ENCODE results near the gene LGALS7.
"Not testable (repeated sequence)": the region's sequence is repeated elsewhere in the genome, so short reads cannot be mapped to it uniquely, and the experiment has no call there.

LGALS7 gene

DNA sequence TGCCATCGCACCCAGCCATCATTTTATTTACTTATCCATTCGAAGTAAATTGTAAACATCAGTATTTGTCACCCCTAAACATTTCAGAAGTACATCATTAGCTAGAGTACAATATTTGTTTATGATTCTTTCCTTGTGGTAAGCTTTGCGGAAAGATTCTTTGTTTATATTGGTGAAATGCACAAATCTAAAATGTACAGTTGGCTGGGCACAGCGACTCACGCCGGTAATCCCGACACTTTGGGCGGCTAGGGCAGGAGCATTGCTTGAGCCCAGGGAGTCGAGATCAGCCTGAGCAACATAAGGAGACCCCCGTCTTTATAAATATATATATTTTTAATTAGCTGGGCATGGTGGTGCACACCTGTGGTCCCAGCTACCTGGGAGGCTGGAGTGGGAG is 25.8 kb upstream of the LGALS7 start:
- no peak for DNase-seq (ENCODE audit: low spot score)

GRCh38 chr19:38797781-38798180 is 24.5 kb upstream of the LGALS7 start:
- DNase-seq (ENCODE audit: low spot score): not testable (repeated sequence)

DNA sequence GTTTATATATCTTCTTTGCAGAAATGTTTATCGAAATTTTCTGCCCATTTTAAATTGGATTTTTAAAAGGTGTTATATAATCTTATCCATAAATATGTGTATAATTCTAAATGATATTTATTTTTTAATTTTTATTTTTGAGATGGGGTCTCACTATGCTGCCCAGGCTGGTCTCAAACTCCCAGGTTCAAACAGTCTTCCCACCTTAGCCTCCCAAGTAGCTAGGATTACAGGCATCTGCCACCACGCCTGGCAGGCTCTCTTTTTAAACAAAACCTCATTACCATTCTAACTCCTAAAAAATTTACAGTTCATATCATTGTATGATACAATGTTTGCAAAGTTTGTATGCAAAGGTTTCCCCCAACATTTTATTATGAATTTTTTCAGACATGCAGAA is 22.8 kb upstream of the LGALS7 start:
- no peak for DNase-seq (ENCODE audit: low spot score)

DNA sequence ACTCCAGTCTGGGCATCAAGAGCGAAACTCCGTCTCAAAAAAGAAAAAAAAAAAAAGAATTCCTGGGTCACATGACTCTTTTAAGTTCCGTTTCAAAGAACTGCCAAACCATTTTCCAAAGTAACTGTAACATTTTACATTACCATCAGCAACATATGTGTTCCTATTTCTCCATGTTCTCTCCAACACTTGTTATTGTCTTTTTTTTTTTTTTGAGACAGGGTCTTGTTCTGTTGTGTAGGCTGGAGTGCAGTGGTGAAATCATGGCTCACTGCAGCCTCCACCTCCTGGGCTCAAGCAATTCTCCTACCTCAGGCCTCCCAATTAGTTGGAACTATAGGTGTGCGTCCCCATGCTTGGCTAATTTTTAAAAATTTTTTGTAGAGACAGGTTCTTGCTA is 22.2 kb upstream of the LGALS7 start:
- DNase-seq (ENCODE audit: low spot score): no peak

GRCh38 chr19:38793671-38794070 is 20.4 kb upstream of the LGALS7 start:
- DNase-seq (ENCODE audit: low spot score): no peak

DNA sequence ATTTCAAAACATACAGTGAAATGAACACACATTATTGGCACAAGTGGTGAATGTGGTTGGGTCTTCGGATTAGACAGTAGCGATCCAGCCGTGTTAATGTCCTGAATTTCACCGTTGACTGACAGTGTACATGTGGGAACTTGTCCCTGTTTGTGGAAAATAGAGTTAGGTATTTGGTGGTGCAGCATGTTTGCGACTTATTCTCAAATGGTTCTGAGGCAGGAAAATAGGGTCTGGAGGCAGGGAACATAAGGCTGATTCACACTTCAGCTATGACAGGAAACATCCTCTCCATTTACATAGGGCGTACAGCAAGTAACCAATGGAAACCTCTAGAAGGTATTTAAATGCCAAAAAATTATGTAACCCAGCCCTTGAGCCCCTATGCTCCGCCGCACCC is 19.9 kb upstream of the LGALS7 start:
- DNase-seq (ENCODE audit: low spot score): no peak

- no peak for DNase-seq (ENCODE audit: low spot score)
Observed at GRCh38 chr19:38792250-38793111, 19.2 kb upstream of the LGALS7 start.

GRCh38 chr19:38791451-38792064 is 18.2 kb upstream of the LGALS7 start:
- not testable (repeated sequence) for DNase-seq (ENCODE audit: low spot score)

- not testable (repeated sequence) for DNase-seq (ENCODE audit: low spot score)
Observed at GRCh38 chr19:38790507-38791403, 17.4 kb upstream of the LGALS7 start.

DNA sequence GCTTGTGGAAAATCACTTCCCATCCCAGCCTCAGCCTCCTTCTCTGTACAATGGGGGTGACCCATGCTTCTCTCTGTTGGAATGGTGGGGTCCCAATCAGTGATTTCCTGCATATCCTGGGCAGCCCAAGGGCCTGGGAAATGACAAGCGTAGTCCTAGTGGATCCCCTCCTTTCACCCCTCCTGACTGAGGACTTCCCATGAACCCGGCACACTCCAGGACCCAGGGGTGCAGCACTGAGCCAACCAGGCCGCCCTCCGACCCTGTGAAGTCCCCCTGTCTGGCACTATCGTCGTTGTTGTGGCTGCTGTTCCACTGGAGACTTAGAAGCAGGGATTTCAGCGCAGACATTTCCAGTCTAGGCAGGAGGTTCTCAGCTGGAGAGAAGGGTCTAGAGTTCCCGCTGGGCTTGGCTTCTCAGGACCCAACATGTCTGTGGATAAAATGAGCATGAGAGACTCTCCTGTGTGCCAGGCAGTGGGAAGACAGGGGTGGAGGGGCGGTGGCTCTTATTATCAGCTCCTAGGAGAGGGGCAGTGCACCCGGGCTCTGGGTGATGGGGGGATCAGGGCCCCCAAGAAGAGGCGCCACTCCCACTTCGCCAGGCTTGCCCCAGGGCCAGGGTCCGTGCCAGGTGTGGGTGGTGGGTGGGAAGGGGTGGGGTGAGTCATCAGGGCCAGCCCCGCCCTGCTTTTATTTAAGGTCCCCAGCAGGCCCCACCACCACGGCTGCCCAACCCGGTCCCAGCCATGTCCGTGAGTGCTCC is 15.3 kb upstream of the LGALS7 start, which contains the start of gene LGALS7B:
Gene LGALS7B (plus strand): TSS at position 723 of the 766 bp plus-strand sequence. CDS start 27 bp downstream, at position 750.
- DNase-seq (ENCODE audit: low spot score): no peak

DNA sequence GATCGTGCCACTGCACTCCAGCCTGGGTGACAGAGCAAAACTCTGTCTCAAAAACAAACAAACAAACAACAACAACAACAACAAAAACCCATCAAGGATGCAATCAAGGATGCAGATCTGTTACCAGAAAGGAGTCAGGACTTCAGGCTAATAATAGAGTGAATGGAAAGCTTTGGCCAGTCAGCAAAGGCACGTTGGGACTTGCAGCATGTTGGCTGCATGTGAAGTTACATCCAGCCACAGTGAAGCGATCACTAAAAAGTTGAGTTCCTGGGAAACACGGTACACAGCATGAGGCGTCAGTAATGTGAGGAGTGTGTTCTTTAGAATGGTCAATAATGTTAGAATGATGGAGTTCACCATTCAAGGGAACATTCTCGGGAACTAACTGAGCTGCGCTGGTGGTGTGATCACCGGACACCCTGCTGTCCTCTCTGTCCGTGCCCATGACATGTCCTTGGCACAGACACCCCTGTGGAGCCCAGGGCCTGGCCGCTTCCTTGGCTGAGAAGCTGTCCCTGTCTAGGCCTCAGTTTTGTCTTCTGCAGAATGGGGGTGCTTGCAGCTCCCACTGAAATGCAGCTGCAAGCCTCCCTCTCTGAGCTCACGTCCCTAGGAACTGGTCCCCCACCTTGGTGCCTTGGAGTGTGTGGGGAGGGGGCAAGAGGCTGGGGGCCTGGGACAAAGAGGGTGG is 13.4 kb upstream of the LGALS7 start:
- DNase-seq (ENCODE audit: low spot score): no peak

DNA sequence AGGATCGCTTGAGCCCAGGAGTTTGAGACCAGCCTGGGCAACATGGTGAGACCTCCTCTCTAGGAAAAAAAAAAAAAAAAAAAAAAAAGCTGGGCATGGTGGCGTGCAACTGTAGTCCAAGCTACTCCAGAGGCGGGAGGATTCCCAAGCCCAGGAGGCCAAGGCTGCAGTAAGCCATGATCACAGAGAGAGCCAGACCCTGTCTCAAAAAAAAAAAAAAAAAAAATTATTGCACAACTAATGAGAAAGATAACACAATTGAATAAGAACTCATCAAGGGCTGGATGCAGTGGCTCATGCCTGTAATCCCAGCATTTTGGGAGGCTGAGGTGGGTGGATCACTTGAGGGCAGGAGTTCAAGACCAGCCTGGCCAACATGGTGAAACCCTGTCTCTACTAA is 12.7 kb upstream of the LGALS7 start:
- DNase-seq (ENCODE audit: low spot score): not testable (repeated sequence)

DNA sequence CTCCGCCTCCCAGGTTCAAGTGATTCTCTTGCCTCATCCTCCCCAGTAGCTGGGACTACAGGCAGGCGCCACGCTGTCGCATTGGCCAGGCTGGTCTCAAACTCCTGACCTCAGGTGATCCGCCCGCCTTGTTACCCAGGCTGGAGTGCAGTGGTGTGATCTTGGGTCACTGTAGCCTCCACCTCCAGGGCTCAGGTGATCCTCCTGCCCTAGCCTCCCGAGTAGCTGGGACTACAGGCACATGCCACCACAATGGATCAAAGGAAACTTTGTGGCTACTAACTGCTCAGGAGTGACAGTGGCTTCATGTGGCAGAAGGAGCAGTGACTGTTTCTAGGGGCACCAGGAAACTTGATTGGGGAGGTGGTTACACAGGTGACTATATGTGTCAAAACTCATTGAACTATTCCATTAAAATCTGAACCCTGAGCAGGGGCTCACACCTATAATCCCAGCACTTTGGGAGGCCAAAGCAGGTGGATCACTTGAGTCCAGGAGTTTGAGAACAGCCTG is 11.9 kb upstream of the LGALS7 start:
- no peak for DNase-seq (ENCODE audit: low spot score)

DNA sequence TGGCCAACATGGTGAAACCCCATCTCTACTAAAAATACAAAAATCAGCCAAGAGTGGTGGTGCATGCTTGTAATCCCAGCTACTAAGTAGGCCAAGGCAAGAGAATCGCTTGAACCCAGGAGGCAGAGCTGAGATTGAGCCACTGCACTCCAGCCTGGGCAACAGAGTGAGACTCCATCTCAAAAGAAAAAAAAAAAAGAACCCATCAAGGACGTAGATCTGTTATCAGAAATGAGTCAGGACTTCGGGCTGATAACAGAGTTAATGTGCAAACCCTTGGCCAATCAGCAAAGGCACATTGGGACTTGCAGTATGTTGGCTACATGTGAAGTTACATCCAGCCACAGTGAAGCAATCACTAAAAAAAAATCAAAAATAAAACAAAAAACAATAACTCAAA is 10.9 kb upstream of the LGALS7 start:
- DNase-seq (ENCODE audit: low spot score): no peak

- DNase-seq (ENCODE audit: low spot score): not testable (repeated sequence)
Observed at GRCh38 chr19:38782212-38782611, 8.9 kb upstream of the LGALS7 start.

DNA sequence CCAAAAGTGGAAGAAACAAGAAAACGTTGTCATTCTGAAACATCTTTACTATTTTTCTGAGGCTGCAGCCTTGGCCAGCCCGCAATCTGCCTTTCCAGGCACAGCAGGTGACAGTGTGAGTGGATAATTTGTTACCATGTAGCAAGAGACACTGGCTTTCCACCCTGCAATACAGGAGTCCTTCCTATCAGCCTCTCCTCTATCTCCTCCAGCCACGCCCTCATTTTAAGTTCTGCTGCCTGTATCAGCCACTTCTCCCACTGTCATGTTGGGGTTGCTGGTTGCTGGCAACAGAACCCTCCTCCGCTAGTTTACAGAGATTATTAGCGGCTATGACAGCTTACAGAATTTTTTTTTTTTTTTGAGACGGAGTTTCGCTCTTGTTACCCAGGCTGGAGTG is 7.7 kb upstream of the LGALS7 start:
- DNase-seq (ENCODE audit: low spot score): no peak

- no peak for DNase-seq (ENCODE audit: low spot score)
Observed at GRCh38 chr19:38780443-38780842, 7.1 kb upstream of the LGALS7 start.

- DNase-seq (ENCODE audit: low spot score): no peak
Observed at GRCh38 chr19:38778733-38779132, 5.4 kb upstream of the LGALS7 start.

DNA sequence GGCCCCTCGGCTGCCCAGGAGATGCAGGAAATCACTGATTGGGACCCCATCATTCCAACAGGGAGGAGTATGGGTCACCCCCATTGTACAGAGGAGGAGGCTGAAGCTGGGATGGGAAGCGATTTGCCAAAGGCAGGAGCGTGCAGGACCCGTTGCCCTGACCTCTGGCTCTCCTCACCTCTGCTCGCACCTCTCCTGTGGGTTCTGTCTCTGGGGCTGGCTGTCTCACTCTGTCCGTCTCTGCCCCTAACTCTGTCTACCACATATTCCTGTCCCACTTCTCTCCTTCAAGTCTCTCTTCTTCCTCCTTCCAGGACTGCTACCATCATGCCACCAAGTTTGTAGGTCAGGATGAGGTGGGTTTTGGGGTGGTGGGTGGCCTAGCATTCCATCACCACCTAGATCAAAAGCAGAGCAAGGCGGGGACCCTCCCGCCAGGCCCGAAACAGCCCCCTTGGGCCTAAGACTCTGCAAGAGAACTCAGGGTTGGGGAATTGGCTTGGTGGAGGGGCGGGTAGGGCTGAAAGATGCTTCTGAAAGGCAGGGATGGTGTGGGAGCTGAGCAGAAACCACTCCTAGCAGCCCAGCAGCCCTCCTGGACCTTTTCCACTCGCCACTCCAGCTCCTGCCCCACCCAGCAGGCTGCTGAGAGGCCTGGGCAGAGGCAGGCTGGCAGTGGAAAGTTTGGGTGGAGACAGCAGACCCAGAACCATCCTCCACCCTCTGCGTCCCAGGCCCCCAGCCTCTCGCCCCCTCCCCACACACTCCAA is 1.0 kb upstream of the LGALS7 start:
- no peak for DNase-seq (ENCODE audit: low spot score)

- DNase-seq (ENCODE audit: low spot score): not testable (repeated sequence)
Observed at GRCh38 chr19:38771569-38771968, 1.7 kb downstream of the LGALS7 start.

Data from RKO (cell line).